Parathyroid adenoma (tissue), 2 donors: ENCODE measurements around the gene KLC3.

ENCODE experiments used
- H2AFZ ChIP-seq: fragments of 300-600 bp; sonication (generic); one replicate; pipeline ENCODE4 v1.7.0; 2017; ENCODE audit warnings: antibody characterized with exemption, mild to moderate bottlenecking
- H3K27ac ChIP-seq: fragments of 300-600 bp; sonication (generic); one replicate; pipeline ENCODE4 v1.7.0; 2017
- H3K27me3 ChIP-seq: fragments of 300-600 bp; sonication (generic); one replicate; pipeline ENCODE4 v1.7.0; 2017; ENCODE audit warnings: low read length; ENCODE audit not compliant: control insufficient read depth, insufficient read depth
- H3K36me3 ChIP-seq: fragments of 300-600 bp; sonication (generic); one replicate; pipeline ENCODE4 v1.7.0; 2017; ENCODE audit warnings: low read length; ENCODE audit not compliant: control insufficient read depth, insufficient read depth
- H3K4me1 ChIP-seq: fragments of 300-600 bp; sonication (generic); one replicate; pipeline ENCODE4 v1.7.0; 2017; ENCODE audit warnings: control low read depth
- H3K4me2 ChIP-seq: fragments of 300-600 bp; sonication (generic); one replicate; pipeline ENCODE4 v1.7.0; 2017; ENCODE audit warnings: low read length
- H3K4me3 ChIP-seq: fragments of 300-600 bp; sonication (generic); one replicate; pipeline ENCODE4 v1.7.0; 2017; ENCODE audit warnings: low read depth, low read length
- H3K79me2 ChIP-seq: fragments of 300-600 bp; sonication (generic); one replicate; pipeline ENCODE4 v1.7.0; 2017; ENCODE audit warnings: control low read depth
- H3K9ac ChIP-seq: fragments of 300-600 bp; sonication (generic); one replicate; pipeline ENCODE4 v1.7.0; 2017; ENCODE audit warnings: mild to moderate bottlenecking
- H3K9me3 ChIP-seq: fragments of 300-600 bp; sonication (generic); one replicate; pipeline ENCODE4 v1.7.0; 2017; ENCODE audit warnings: low read length; ENCODE audit not compliant: control insufficient read depth
- TF ChIP-seq, protein P1 (sequence below): fragments of 300-600 bp; sonication (generic); IDR thresholded peaks from one replicate; pipeline ENCODE4 v1.7.0; 2017; ENCODE audit warnings: antibody characterized with exemption, mild to moderate bottlenecking
- donor health status: primary hyperparathyroidism.

Gene KLC3

DNA sequence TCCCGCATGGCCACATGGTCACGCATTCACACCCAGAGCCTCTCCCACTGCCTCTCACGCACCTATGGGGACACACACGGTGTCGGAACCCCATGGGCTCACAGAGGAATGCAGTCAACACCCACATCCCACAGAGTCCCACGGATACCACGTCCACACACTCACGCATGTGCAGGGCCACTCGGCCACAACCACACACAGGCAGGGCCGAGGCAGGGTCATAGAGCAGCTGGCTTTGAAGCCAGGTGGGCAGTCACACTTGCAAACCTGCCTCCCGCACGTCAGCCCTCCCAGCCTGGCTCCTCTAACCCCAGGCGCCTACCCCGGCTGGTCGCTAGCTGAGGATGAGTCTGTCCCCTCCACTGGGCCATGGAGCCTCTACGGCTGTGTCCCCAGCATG lies 21.7 kb downstream of the KLC3 start:
- Histone ChIP-seq H3K9ac (no peak overlapping the region), H3K27ac (no peak overlapping the region), H3K27me3 (no peaks in the 10 kb centered on the region), H3K79me2 (no peaks in the 10 kb centered on the region), H2AFZ (no peak overlapping the region), H3K4me3 (no peak overlapping the region), H3K36me3 (no peaks in the 10 kb centered on the region), H3K9me3 (no peaks in the 10 kb centered on the region), H3K4me2 (no peak overlapping the region), H3K4me1 (no peaks in the 10 kb centered on the region)
- TF ChIP-seq, protein P1, sequence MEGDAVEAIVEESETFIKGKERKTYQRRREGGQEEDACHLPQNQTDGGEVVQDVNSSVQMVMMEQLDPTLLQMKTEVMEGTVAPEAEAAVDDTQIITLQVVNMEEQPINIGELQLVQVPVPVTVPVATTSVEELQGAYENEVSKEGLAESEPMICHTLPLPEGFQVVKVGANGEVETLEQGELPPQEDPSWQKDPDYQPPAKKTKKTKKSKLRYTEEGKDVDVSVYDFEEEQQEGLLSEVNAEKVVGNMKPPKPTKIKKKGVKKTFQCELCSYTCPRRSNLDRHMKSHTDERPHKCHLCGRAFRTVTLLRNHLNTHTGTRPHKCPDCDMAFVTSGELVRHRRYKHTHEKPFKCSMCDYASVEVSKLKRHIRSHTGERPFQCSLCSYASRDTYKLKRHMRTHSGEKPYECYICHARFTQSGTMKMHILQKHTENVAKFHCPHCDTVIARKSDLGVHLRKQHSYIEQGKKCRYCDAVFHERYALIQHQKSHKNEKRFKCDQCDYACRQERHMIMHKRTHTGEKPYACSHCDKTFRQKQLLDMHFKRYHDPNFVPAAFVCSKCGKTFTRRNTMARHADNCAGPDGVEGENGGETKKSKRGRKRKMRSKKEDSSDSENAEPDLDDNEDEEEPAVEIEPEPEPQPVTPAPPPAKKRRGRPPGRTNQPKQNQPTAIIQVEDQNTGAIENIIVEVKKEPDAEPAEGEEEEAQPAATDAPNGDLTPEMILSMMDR, result no peak

DNA sequence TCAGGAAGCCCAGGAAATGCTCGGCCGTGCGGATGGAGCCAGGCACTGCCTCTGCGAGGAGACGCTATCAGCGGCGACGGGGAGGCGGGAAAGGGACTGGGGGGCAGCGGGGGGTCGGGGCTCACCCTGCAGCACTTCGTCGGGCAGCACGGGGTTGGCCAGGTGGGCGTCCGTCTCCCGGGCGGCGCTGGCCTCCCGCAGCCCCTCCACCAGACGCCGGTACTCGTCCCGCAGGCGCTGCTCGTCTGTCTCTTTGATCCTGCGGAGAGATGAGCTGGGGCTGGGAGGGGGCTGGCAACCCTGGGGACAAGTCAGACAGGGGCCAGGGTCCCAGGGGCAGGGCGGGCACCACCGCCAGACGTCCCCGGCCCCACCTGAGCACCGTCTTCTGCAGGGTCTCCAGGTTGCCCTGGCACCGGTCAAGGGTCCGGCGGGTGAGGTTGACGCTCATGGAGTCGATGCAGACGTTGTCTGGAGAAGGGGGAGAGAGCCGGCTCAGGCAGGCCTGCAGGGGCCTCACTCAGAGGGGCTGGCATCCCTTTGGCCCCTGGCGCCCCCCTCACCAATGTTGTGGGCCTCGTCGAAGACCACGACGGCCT lies 23.4 kb downstream of the KLC3 start:
- H3K27me3 ChIP-seq, result no peaks in the 10 kb centered on the region
- no peaks in the 10 kb centered on the region for H3K36me3 ChIP-seq
- H3K9me3 ChIP-seq, result no peaks in the 10 kb centered on the region
- H3K4me3 ChIP-seq, result no peak overlapping the region
- H2AFZ ChIP-seq, result no peak overlapping the region
- H3K79me2 ChIP-seq, result no peaks in the 10 kb centered on the region
- no peak overlapping the region for H3K4me2 ChIP-seq
- H3K4me1 ChIP-seq, result no peaks in the 10 kb centered on the region
- H3K9ac ChIP-seq, result no peak overlapping the region
- no peak overlapping the region for H3K27ac ChIP-seq
- TF ChIP-seq, protein P1, result no peak

DNA sequence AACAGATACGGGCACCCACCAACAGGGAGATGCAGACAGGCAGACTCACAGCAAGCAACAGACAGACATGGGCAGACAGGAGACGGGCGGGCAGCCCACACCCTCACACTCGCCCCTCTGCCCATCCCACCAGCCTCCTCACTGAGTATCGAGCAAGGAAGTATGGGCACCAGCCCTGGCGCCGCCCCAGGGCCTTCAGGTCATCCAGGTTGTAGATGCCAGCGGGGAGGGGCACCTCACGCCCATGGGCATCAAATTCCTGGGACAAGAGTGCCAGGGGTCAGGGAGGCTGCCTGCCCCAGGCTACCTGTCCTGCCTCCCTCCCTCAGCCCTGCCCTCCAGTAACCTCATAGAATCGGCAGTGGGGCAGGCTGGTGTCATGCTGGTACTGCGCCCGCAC lies 24.1 kb downstream of the KLC3 start:
- no peaks in the 10 kb centered on the region for H3K4me1 ChIP-seq
- H3K4me3 ChIP-seq, result no peak overlapping the region
- no peak overlapping the region for H3K9ac ChIP-seq
- H3K27ac ChIP-seq, result no peak overlapping the region
- H3K36me3 ChIP-seq, result no peaks in the 10 kb centered on the region
- no peaks in the 10 kb centered on the region for H3K9me3 ChIP-seq
- H3K27me3 ChIP-seq, result no peaks in the 10 kb centered on the region
- TF ChIP-seq, protein P1, result no peak
- H2AFZ ChIP-seq, result no peak overlapping the region
- no peaks in the 10 kb centered on the region for H3K79me2 ChIP-seq
- H3K4me2 ChIP-seq, result no peak overlapping the region

DNA sequence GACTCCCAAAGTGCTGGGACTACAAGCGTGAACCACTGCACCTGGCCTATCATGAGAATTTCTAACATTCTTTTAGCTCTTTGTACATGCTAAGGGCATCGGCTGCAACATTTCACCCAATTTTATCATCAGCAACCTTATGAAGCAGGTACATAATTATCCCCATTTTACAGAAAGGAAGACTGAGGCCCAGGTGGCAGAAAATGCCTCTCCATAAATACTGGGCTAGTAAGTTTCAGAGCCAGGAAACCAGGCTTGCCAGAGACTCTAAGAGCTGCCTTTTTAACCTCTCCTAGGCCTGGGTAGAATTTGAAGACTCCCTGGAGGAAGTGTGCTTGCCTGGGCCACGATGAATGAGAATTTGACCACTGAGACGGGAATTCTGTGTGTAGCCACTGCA lies 27.6 kb downstream of the KLC3 start:
- H3K9ac ChIP-seq, result no peak overlapping the region
- H3K27me3 ChIP-seq, result no peaks in the 10 kb centered on the region
- no peak overlapping the region for H2AFZ ChIP-seq
- no peaks in the 10 kb centered on the region for H3K9me3 ChIP-seq
- no peak overlapping the region for H3K4me2 ChIP-seq
- H3K27ac ChIP-seq, result no peak overlapping the region
- H3K4me3 ChIP-seq, result no peak overlapping the region
- peaks cover 2% of the 10 kb centered on the region for H3K79me2 ChIP-seq
- no peaks in the 10 kb centered on the region for H3K4me1 ChIP-seq
- TF ChIP-seq, protein P1, result no peak
- no peaks in the 10 kb centered on the region for H3K36me3 ChIP-seq

DNA sequence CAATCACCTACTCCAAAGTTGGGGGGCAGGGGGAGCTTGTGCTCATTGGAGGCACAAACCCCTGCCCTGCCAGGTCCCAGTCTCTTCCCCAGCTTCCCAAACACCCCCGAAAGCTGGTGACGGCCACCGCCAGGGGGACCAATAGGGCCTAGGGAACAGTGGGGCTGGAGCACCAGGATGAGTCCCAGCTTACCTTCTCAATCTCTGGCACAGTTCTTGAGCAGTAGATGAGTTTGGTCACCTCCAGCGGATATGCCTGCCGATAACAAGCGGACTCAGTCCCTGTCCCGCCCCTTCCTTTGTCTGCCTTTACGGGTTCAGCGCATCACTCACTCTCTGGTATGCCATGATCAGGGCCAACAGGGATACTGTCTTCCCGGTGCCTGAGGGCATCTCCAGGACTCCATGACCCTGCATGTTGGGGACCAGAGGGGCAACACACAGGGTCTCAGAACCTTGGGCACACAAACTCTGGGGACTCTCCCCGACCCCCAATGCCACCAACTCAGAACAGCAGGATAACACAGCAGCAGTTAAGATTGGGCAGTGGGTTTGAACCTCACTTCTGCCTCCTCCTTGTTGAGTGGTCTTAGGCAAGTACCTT lies 28.3 kb downstream of the KLC3 start:
- no peak overlapping the region for H3K27ac ChIP-seq
- no peak overlapping the region for H3K4me3 ChIP-seq
- no peaks in the 10 kb centered on the region for H3K4me1 ChIP-seq
- TF ChIP-seq, protein P1, result no peak
- H3K79me2 ChIP-seq, result peaks cover 2% of the 10 kb centered on the region
- no peaks in the 10 kb centered on the region for H3K36me3 ChIP-seq
- no peak overlapping the region for H3K9ac ChIP-seq
- H3K9me3 ChIP-seq, result no peaks in the 10 kb centered on the region
- no peaks in the 10 kb centered on the region for H3K27me3 ChIP-seq
- H2AFZ ChIP-seq, result no peak overlapping the region
- no peak overlapping the region for H3K4me2 ChIP-seq
